Lower leg skin (tissue), 3 donors: Measurements from ENCODE around the gene MLLT11.

ENCODE experiments used
- POLR2A ChIP-seq, 2 donors: fragments of 450-650 bp; IDR thresholded peaks; one replicate each; pipeline ENCODE4 v1.6.1; 2016 to 2017; ENCODE audit warnings: antibody characterized with exemption in 2 of 2, mild to moderate bottlenecking in 1 of 2, moderate library complexity in 1 of 2
- TF ChIP-seq, protein P1 (sequence below), 3 donors: fragments of 450-650 bp; IDR thresholded peaks; one replicate each; pipeline ENCODE4 v1.5.1; 2016; ENCODE audit warnings: antibody characterized with exemption in 3 of 3, mild to moderate bottlenecking in 3 of 3, moderate library complexity in 2 of 3

DNA sequence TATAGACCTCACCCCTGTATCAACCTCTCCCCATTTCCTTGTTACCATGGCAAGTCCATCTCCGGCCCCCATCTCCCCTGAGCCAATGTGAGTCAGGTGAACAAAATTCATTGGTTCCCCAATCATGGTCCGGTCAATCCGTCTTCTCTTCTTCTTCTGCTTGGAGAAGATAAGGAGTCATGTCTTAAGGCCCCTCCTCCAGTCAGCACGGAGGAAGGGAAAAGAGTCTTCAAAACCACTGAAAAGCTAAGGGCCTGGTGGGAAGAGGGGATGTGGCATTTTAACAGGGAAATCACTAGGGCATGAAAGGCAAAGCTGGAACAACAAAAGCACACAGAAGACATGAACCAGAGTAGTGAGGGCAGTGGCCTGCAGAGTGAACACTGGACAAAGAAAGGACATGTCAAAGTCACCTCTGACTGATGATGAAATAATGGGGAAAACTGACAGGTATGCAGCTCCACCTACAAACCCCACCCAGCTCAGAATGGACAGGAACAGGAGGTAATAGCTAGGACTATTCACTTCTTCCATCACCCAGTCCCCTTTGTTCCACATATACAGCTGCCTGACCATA is 5.1 kb upstream of the MLLT11 start:
- TF ChIP-seq, protein P1, sequence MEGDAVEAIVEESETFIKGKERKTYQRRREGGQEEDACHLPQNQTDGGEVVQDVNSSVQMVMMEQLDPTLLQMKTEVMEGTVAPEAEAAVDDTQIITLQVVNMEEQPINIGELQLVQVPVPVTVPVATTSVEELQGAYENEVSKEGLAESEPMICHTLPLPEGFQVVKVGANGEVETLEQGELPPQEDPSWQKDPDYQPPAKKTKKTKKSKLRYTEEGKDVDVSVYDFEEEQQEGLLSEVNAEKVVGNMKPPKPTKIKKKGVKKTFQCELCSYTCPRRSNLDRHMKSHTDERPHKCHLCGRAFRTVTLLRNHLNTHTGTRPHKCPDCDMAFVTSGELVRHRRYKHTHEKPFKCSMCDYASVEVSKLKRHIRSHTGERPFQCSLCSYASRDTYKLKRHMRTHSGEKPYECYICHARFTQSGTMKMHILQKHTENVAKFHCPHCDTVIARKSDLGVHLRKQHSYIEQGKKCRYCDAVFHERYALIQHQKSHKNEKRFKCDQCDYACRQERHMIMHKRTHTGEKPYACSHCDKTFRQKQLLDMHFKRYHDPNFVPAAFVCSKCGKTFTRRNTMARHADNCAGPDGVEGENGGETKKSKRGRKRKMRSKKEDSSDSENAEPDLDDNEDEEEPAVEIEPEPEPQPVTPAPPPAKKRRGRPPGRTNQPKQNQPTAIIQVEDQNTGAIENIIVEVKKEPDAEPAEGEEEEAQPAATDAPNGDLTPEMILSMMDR (IDR thresholded peaks at IDR 0.05) = no peak
- TF ChIP-seq POLR2A (IDR thresholded peaks at IDR 0.05) = no peak
